Endothelial cell of umbilical vein (primary cell): Measurements from ENCODE around the gene AURKAIP1.

ENCODE experiments used
- EZH2 ChIP-seq: IDR thresholded peaks from 2 replicates; pipeline ENCODE4 v1.6.1; 2012; ENCODE audit warnings: borderline replicate concordance, low read depth, mild to moderate bottlenecking, moderate library complexity, low read length, inconsistent platforms; ENCODE audit not compliant: severe bottlenecking
- POLR2A ChIP-seq: IDR thresholded peaks from 2 replicates; pipeline ENCODE4 v1.6.1; 2012; ENCODE audit warnings: low read depth, mild to moderate bottlenecking, control low read depth, low read length
- TF ChIP-seq, protein P1 (sequence below), 2 donors: IDR thresholded peaks; 1 replicate in 1 of 2; 2 replicates in 1 of 2; pipeline ENCODE4 v1.5.1; 2011; ENCODE audit warnings: low read length in 2 of 2, mild to moderate bottlenecking in 2 of 2, moderate library complexity in 2 of 2, control low read depth in 1 of 2, inconsistent platforms in 1 of 2, low read depth in 1 of 2; ENCODE audit not compliant: insufficient read depth in 1 of 2; ENCODE audit errors: extremely low read depth in 1 of 2
- TF ChIP-seq, protein P2 (sequence below): IDR thresholded peaks from 2 replicates; pipeline ENCODE4 v1.6.1; 2011; ENCODE audit not compliant: insufficient read depth, insufficient read length

- TF ChIP-seq POLR2A (no peak), EZH2 (no peak)
- TF ChIP-seq, protein P1, sequence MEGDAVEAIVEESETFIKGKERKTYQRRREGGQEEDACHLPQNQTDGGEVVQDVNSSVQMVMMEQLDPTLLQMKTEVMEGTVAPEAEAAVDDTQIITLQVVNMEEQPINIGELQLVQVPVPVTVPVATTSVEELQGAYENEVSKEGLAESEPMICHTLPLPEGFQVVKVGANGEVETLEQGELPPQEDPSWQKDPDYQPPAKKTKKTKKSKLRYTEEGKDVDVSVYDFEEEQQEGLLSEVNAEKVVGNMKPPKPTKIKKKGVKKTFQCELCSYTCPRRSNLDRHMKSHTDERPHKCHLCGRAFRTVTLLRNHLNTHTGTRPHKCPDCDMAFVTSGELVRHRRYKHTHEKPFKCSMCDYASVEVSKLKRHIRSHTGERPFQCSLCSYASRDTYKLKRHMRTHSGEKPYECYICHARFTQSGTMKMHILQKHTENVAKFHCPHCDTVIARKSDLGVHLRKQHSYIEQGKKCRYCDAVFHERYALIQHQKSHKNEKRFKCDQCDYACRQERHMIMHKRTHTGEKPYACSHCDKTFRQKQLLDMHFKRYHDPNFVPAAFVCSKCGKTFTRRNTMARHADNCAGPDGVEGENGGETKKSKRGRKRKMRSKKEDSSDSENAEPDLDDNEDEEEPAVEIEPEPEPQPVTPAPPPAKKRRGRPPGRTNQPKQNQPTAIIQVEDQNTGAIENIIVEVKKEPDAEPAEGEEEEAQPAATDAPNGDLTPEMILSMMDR (IDR thresholded peaks at IDR 0.05; ENCODE audit: extremely low read depth in 1 of 2, insufficient read depth in 1 of 2, low read depth in 1 of 2, low read length in 2 of 2), result no peak
- TF ChIP-seq, protein P2, sequence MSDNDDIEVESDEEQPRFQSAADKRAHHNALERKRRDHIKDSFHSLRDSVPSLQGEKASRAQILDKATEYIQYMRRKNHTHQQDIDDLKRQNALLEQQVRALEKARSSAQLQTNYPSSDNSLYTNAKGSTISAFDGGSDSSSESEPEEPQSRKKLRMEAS, result no peak
Measured at GRCh38 chr1:1336446-1336845, 38.6 kb downstream of the AURKAIP1 start.
